ENCODE data around the gene PXK. TPM values are rescaled to one million over a fixed set of nuclear protein-coding genes. Genes with fewer than 3 reads are reported as not detected.
A peak's percentile ranks its signal among the peaks of the same experiment; 100 is the strongest.

The PXK gene
- total RNA-seq, 1 donor from 2014 or later, result 5.4 TPM

- H3K27ac Mint-ChIP-seq (ENCODE audit: unreplicated experiment), result no peak overlapping the region
- TF ChIP-seq CTCF (conservative IDR thresholded peaks at IDR 0.05), result no peak
- peaks cover 5% of the 10 kb centered on the region for H3K4me1 Mint-ChIP-seq
- no peak for DNase-seq (ENCODE audit: low read depth, low spot score)
- H3K27me3 Mint-ChIP-seq (ENCODE audit: low read depth), result no peaks in the 10 kb centered on the region
- no peaks in the 10 kb centered on the region for H3K9me3 Mint-ChIP-seq
- H3K4me3 Mint-ChIP-seq, result no peak overlapping the region
- H3K36me3 Mint-ChIP-seq (ENCODE audit: low read depth), result no peaks in the 10 kb centered on the region
Observed at GRCh38 chr3:58409663-58410062, 77.0 kb downstream of the PXK start.

- H3K36me3 Mint-ChIP-seq (ENCODE audit: low read depth), result no peaks in the 10 kb centered on the region
Observed at GRCh38 chr3:58411036-58411435, 78.3 kb downstream of the PXK start.

GRCh38 chr3:58411851-58412830 is 79.4 kb downstream of the PXK start:
- no peak overlapping the region for H3K4me3 Mint-ChIP-seq
- DNase-seq (ENCODE audit: low read depth, low spot score), result no peak
- H3K9me3 Mint-ChIP-seq, result no peaks in the 10 kb centered on the region
- H3K36me3 Mint-ChIP-seq (ENCODE audit: low read depth), result no peaks in the 10 kb centered on the region
- H3K4me1 Mint-ChIP-seq, result peaks cover 5% of the 10 kb centered on the region
- H3K27ac Mint-ChIP-seq (ENCODE audit: unreplicated experiment), result no peak overlapping the region
- TF ChIP-seq CTCF (conservative IDR thresholded peaks at IDR 0.05), result no peak
- H3K27me3 Mint-ChIP-seq (ENCODE audit: low read depth), result no peaks in the 10 kb centered on the region

More at GRCh38 chr3:58411036-58411435, 78.3 kb downstream of the PXK start:
- Mint-ChIP-seq H3K4me3 (no peak overlapping the region), H3K27ac (ENCODE audit: unreplicated experiment) (peak overlapping the region; percentile 45), H3K27me3 (ENCODE audit: low read depth) (no peaks in the 10 kb centered on the region), H3K4me1 (peaks cover 5% of the 10 kb centered on the region), H3K9me3 (no peaks in the 10 kb centered on the region)
- no peak for DNase-seq (ENCODE audit: low read depth, low spot score)
- no peak for TF ChIP-seq CTCF (conservative IDR thresholded peaks at IDR 0.05)

DNA sequence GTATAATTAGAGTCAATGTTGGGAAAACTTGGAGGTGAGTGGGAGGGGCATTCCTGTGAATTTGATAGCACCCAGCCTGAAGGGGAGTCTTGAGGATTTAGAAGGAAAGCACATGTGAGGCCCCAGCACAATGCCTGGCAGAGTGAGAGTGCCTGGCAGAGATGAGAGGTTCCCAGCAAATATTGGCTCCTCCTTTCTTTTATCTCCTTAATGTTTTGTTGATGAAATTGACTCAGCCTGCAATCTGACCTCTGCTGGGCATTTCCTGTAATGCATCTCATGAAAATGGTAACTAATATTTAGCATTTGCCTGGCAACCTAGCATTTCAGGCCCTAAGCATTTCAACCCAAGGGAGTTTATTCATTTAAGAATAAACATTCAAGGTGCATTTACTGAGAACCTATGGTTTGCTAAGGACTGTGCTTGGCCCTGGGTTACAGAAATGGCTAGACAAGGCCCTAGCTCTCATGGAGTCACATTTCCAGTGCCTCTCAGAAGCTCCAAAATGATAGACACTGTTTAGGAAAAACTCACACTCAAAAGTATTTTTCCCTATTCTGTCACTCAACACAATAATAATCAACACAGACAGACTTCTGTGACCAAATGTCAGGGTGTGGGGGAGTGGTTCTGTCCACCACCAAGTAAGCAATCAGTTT is 82.0 kb downstream of the PXK start:
- Mint-ChIP-seq H3K27me3 (ENCODE audit: low read depth) (no peaks in the 10 kb centered on the region), H3K4me3 (no peak overlapping the region), H3K27ac (ENCODE audit: unreplicated experiment) (no peak overlapping the region), H3K9me3 (no peaks in the 10 kb centered on the region), H3K4me1 (peaks cover 5% of the 10 kb centered on the region), H3K36me3 (ENCODE audit: low read depth) (no peaks in the 10 kb centered on the region)
- DNase-seq (ENCODE audit: low read depth, low spot score), result peak; percentile 53
- peak; percentile 79 for TF ChIP-seq CTCF (conservative IDR thresholded peaks at IDR 0.05)

- Mint-ChIP-seq H3K4me1 (peaks cover 5% of the 10 kb centered on the region), H3K9me3 (no peaks in the 10 kb centered on the region), H3K36me3 (ENCODE audit: low read depth) (no peaks in the 10 kb centered on the region), H3K4me3 (no peak overlapping the region), H3K27me3 (ENCODE audit: low read depth) (no peaks in the 10 kb centered on the region), H3K27ac (ENCODE audit: unreplicated experiment) (no peak overlapping the region)
- TF ChIP-seq CTCF (conservative IDR thresholded peaks at IDR 0.05), result no peak
- no peak for DNase-seq (ENCODE audit: low read depth, low spot score)
Observed at GRCh38 chr3:58416191-58416590, 83.5 kb downstream of the PXK start.
